GM12875 (cell line): ENCODE measurements around the gene SLC44A4.
A peak's percentile ranks its signal among the peaks of the same experiment; 100 is the strongest.
"Not testable (repeated sequence)": the region's sequence is repeated elsewhere in the genome, so short reads cannot be mapped to it uniquely, and the experiment has no call there.

ENCODE experiments used
- H3K4me3 ChIP-seq: one replicate; pipeline ENCODE4 v1.5.1; 2011; ENCODE audit warnings: low read depth, low read length, control low read depth
- CTCF ChIP-seq: IDR thresholded peaks from 2 replicates; pipeline ENCODE4 v1.5.1; 2011; ENCODE audit warnings: low read depth, mild to moderate bottlenecking, control low read depth, inconsistent platforms, low read length, moderate library complexity, borderline replicate concordance; ENCODE audit not compliant: insufficient read depth

SLC44A4 gene

GRCh38 chr6:31829633-31830283, 49.0 kb downstream of the SLC44A4 start:
- peak overlapping the region; percentile 22 for H3K4me3 ChIP-seq
- no peak for TF ChIP-seq CTCF

- H3K4me3 ChIP-seq = peak within 1 kb of the TSS; percentile 53
- TF ChIP-seq CTCF = no peak
Observed at GRCh38 chr6:31827286-31828079, 51.3 kb downstream of the SLC44A4 start, which contains the start of gene HSPA1B. Gene HSPA1B (plus strand): TSS chr6:31827738. CDS start chr6:31827951, 213 bp downstream.

- no peak for TF ChIP-seq CTCF
- H3K4me3 ChIP-seq = peak overlapping the region; percentile 53
Observed at GRCh38 chr6:31826793-31827285, 52.0 kb downstream of the SLC44A4 start.

GRCh38 chr6:31825553-31825952, 53.2 kb downstream of the SLC44A4 start:
- TF ChIP-seq CTCF = no peak
- no peak overlapping the region for H3K4me3 ChIP-seq

- not testable (repeated sequence) for H3K4me3 ChIP-seq
Observed at GRCh38 chr6:31823592-31824196, 55.1 kb downstream of the SLC44A4 start.

- TF ChIP-seq CTCF = no peak
- H3K4me3 ChIP-seq = peak overlapping the region; percentile 47
Observed at GRCh38 chr6:31822036-31822821, 56.6 kb downstream of the SLC44A4 start.
